GM19035 (cell line): Measurements from ENCODE around the gene LRRFIP1.
A peak's percentile ranks its signal among the peaks of the same experiment; 100 is the strongest.
"Not testable (repeated sequence)": the region's sequence is repeated elsewhere in the genome, so short reads cannot be mapped to it uniquely, and the experiment has no call there.

Experiments used
- ATAC-seq: cut with Tn5 transposase; IDR thresholded peaks from one replicate; pipeline ENCODE4 v1.9.1; 2021; ENCODE audit not compliant: unreplicated experiment

LRRFIP1 gene

GRCh38 chr2:237661799-237662328 lies 34.5 kb downstream of the LRRFIP1 start:
- ATAC-seq = no peak

GRCh38 chr2:237662671-237663093 lies 35.3 kb downstream of the LRRFIP1 start:
- no peak for ATAC-seq

GRCh38 chr2:237663517-237664110 lies 36.2 kb downstream of the LRRFIP1 start:
- ATAC-seq = no peak

- ATAC-seq = no peak
Measured at GRCh38 chr2:237664151-237664550, 36.8 kb downstream of the LRRFIP1 start.

GRCh38 chr2:237665713-237666143 lies 38.3 kb downstream of the LRRFIP1 start:
- ATAC-seq = no peak

GRCh38 chr2:237666606-237667005 lies 39.2 kb downstream of the LRRFIP1 start:
- no peak for ATAC-seq

GRCh38 chr2:237667050-237667576 lies 39.7 kb downstream of the LRRFIP1 start:
- not testable (repeated sequence) for ATAC-seq

GRCh38 chr2:237667893-237668292 lies 40.5 kb downstream of the LRRFIP1 start:
- no peak for ATAC-seq

GRCh38 chr2:237668440-237668839 lies 41.1 kb downstream of the LRRFIP1 start:
- ATAC-seq = no peak

GRCh38 chr2:237669283-237669627 lies 41.9 kb downstream of the LRRFIP1 start:
- no peak for ATAC-seq

GRCh38 chr2:237669628-237670392 lies 42.4 kb downstream of the LRRFIP1 start:
- ATAC-seq = no peak

- ATAC-seq = no peak
Measured at GRCh38 chr2:237670641-237671040, 43.3 kb downstream of the LRRFIP1 start.

- ATAC-seq = no peak
Measured at GRCh38 chr2:237671466-237672138, 44.2 kb downstream of the LRRFIP1 start.

GRCh38 chr2:237672731-237673129 lies 45.3 kb downstream of the LRRFIP1 start:
- ATAC-seq = no peak

GRCh38 chr2:237673130-237674001 lies 46.0 kb downstream of the LRRFIP1 start:
- ATAC-seq = peak; percentile 35

- peak; percentile 87 for ATAC-seq
Measured at GRCh38 chr2:237674731-237675276, 47.4 kb downstream of the LRRFIP1 start.

GRCh38 chr2:237675316-237675715 lies 47.9 kb downstream of the LRRFIP1 start:
- ATAC-seq = no peak

- no peak for ATAC-seq
Measured at GRCh38 chr2:237680702-237681478, 53.5 kb downstream of the LRRFIP1 start.

GRCh38 chr2:237682151-237682550 lies 54.8 kb downstream of the LRRFIP1 start:
- no peak for ATAC-seq
